GM23248 (cell line): ENCODE data around the gene CXCL9. TPM values are rescaled to one million over a fixed set of nuclear protein-coding genes. Genes with fewer than 3 reads are reported as not detected.
"Not testable (repeated sequence)": the region's sequence is repeated elsewhere in the genome, so short reads cannot be mapped to it uniquely, and the experiment has no call there.

Experiments
- DNase-seq: peaks from one replicate; pipeline ENCODE4 v3.0.0-alpha.2; 2015
- H2AFZ ChIP-seq: fragments of 200-600 bp; sonication (generic); 2 replicates; pipeline ENCODE4 v1.6.1; 2016; ENCODE audit warnings: antibody characterized with exemption
- H3F3A ChIP-seq: fragments of 200-600 bp; sonication (generic); 2 replicates; pipeline ENCODE4 v1.6.1; 2016; ENCODE audit warnings: mild to moderate bottlenecking, antibody characterized with exemption, mixed run types; ENCODE audit not compliant: insufficient read depth
- H3K27ac ChIP-seq: fragments of 200-600 bp; sonication (generic); 2 replicates; pipeline ENCODE4 v1.5.1; 2016; ENCODE audit warnings: mild to moderate bottlenecking
- H3K27me3 ChIP-seq: fragments of 200-600 bp; sonication (generic); replicated peaks from 2 replicates; pipeline ENCODE4 v1.6.1; 2016; ENCODE audit warnings: mild to moderate bottlenecking; ENCODE audit not compliant: insufficient read depth
- H3K36me3 ChIP-seq: fragments of 200-600 bp; sonication (generic); 2 replicates; pipeline ENCODE4 v1.6.1; 2016; ENCODE audit warnings: low read depth, mild to moderate bottlenecking
- H3K4me1 ChIP-seq: fragments of 200-600 bp; sonication (generic); 2 replicates; pipeline ENCODE4 v1.6.1; 2016; ENCODE audit warnings: mild to moderate bottlenecking; ENCODE audit not compliant: insufficient read depth
- H3K4me2 ChIP-seq: fragments of 200-600 bp; sonication (generic); one replicate; pipeline ENCODE4 v1.6.1; 2016; ENCODE audit warnings: mild to moderate bottlenecking; ENCODE audit not compliant: unreplicated experiment
- H3K4me3 ChIP-seq: fragments of 200-600 bp; sonication (generic); 2 replicates; pipeline ENCODE4 v1.5.1; 2016; ENCODE audit warnings: mild to moderate bottlenecking
- H3K79me2 ChIP-seq: fragments of 200-600 bp; sonication (generic); 2 replicates; pipeline ENCODE4 v1.6.1; 2016; ENCODE audit warnings: mild to moderate bottlenecking; ENCODE audit not compliant: insufficient read depth
- H3K9ac ChIP-seq: fragments of 200-600 bp; sonication (generic); 2 replicates; pipeline ENCODE4 v1.6.1; 2016; ENCODE audit warnings: mild to moderate bottlenecking
- H3K9me2 ChIP-seq: fragments of 200-600 bp; sonication (generic); 2 replicates; pipeline ENCODE4 v1.6.1; 2016; ENCODE audit warnings: mixed run types, mild to moderate bottlenecking, moderate library complexity; ENCODE audit not compliant: insufficient read depth
- H3K9me3 ChIP-seq: fragments of 200-600 bp; sonication (generic); one replicate; pipeline ENCODE4 v1.6.1; 2017; ENCODE audit warnings: low read depth
- H4K20me1 ChIP-seq: fragments of 200-600 bp; sonication (generic); 2 replicates; pipeline ENCODE4 v1.6.0; 2016; ENCODE audit not compliant: insufficient read depth
- EZH2 ChIP-seq: fragments of 200-600 bp; sonication (generic); IDR thresholded peaks from 2 replicates; pipeline ENCODE4 v1.6.1; 2018; ENCODE audit warnings: antibody characterized with exemption, mild to moderate bottlenecking; ENCODE audit not compliant: insufficient read depth, poor library complexity, severe bottlenecking
- EZH2phosphoT487 ChIP-seq: fragments of 200-600 bp; sonication (generic); IDR thresholded peaks from 2 replicates; pipeline ENCODE4 v1.6.1; 2018; ENCODE audit warnings: antibody characterized with exemption, moderate library complexity, mild to moderate bottlenecking, low read depth; ENCODE audit not compliant: insufficient read depth
- WGBS, 2 experiments: methylation state at CpG; one replicate each; pipeline ENCODE4 v1.1.6; 2015 to 2017; ENCODE audit warnings: low lambda C conversion rate in 2 of 2, low coverage in 1 of 2; ENCODE audit errors: missing lambda C conversion rate in 2 of 2; 5-methylcytosine and 5-hydroxymethylcytosine counted together
- in situ Hi-C: fragments of 300-500 bp; cut with MboI; formaldehyde crosslinking; loops from 2 replicates; pipeline ENCODE4 v1.15.0; 2020
- polyA plus RNA-seq: library from polyadenylated mRNA; unstranded; fragments of >200 nt; fragmentation: Nextera tagmentation; extraction: Ambion mirVana; gene quantifications from 2 replicates; pipeline ENCODE4 v1.2.1, GENCODE V29; 2016
- total RNA-seq: library from RNA; depleted of rRNA; stranded (reverse); fragments of >200 nt; shearing (Covaris generic); gene quantifications from 2 replicates; pipeline ENCODE4 v1.2.3, GENCODE V29; 2014

The CXCL9 gene
- total and polyA plus RNA-seq, 2 experiments from 2014 or later: not detected

GRCh38 chr4:75980576-75980975 lies 26.7 kb downstream of the CXCL9 start:
- H3K9me2 ChIP-seq: no peaks in the 10 kb centered on the region
- H3K27ac ChIP-seq: no peak overlapping the region
- 0 out of 2 replicates have a peak, but pooled peaks cover 4% of the 10 kb centered on the region for H4K20me1 ChIP-seq
- DNase-seq: no peak
- H3K27me3 ChIP-seq: no peaks in the 10 kb centered on the region
- WGBS, 2 experiments: 92 to 95% methylated on average over 4 of the region's 4 CpGs
- TF ChIP-seq EZH2: no peak
- H3K36me3 ChIP-seq: peaks cover 54% of the 10 kb centered on the region
- H3K9me3 ChIP-seq: no peaks in the 10 kb centered on the region
- H3K9ac ChIP-seq: no peak overlapping the region
- H3K4me2 ChIP-seq: no peak overlapping the region
- H3K4me3 ChIP-seq: no peak overlapping the region
- in situ Hi-C loops: no loop called here
- H2AFZ ChIP-seq: no peak overlapping the region
- peaks cover 75% of the 10 kb centered on the region for H3K79me2 ChIP-seq
- peaks cover 4% of the 10 kb centered on the region; the same call in 1 of the 2 replicates for H3F3A ChIP-seq
- H3K4me1 ChIP-seq: peaks cover 10% of the 10 kb centered on the region

DNA sequence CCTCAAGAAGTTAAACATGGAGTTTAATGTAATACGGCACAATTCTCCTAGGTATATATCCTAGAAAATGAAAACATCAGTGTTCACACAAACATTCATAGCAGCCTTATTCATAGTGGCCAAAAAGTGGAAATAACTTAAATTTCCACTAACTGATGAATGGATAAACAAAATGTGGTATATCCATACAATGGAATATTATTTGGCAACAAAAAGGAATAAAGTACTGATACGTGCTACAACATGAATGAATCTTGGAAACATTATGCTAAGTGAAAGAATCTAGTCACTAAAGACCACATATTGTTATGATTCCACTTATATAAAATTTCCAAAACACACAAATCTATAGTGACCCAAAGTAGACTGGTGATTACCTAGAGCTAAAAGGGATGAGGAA lies 31.1 kb downstream of the CXCL9 start:
- no peaks in the 10 kb centered on the region for H3K27me3 ChIP-seq
- no peaks in the 10 kb centered on the region for H3K9me3 ChIP-seq
- H2AFZ ChIP-seq: no peak overlapping the region
- no peak for DNase-seq
- in situ Hi-C loops: no loop called here
- H4K20me1 ChIP-seq: 0 out of 2 replicates have a peak, but pooled peaks cover 9% of the 10 kb centered on the region
- WGBS, 2 experiments: 86 to 93% methylated on average over 2 of the region's 2 CpGs
- no peaks in the 10 kb centered on the region for H3F3A ChIP-seq
- H3K9ac ChIP-seq: no peak overlapping the region
- TF ChIP-seq EZH2phosphoT487: no peak
- H3K36me3 ChIP-seq: peaks cover 84% of the 10 kb centered on the region
- no peak overlapping the region for H3K4me2 ChIP-seq
- H3K4me1 ChIP-seq: no peaks in the 10 kb centered on the region
- H3K9me2 ChIP-seq: no peaks in the 10 kb centered on the region
- peaks cover 31% of the 10 kb centered on the region for H3K79me2 ChIP-seq
- H3K27ac ChIP-seq: no peak overlapping the region
- H3K4me3 ChIP-seq: no peak overlapping the region

GRCh38 chr4:75973766-75974165 lies 33.5 kb downstream of the CXCL9 start:
- TF ChIP-seq EZH2 (no peak), EZH2phosphoT487 (no peak)
- H3K4me3 ChIP-seq: no peak overlapping the region
- H3K9ac ChIP-seq: no peak overlapping the region
- no peaks in the 10 kb centered on the region for H3K9me3 ChIP-seq
- 0 out of 2 replicates have a peak, but pooled peaks cover 9% of the 10 kb centered on the region for H4K20me1 ChIP-seq
- no peak overlapping the region for H3K4me2 ChIP-seq
- no peak for DNase-seq
- 0 out of 2 replicates have a peak, but pooled peaks cover 7% of the 10 kb centered on the region for H3K79me2 ChIP-seq
- no peaks in the 10 kb centered on the region for H3K4me1 ChIP-seq
- no peaks in the 10 kb centered on the region for H3K9me2 ChIP-seq
- H3F3A ChIP-seq: no peaks in the 10 kb centered on the region
- no peaks in the 10 kb centered on the region for H3K27me3 ChIP-seq
- no peak overlapping the region for H2AFZ ChIP-seq
- H3K27ac ChIP-seq: no peak overlapping the region
- peaks cover 90% of the 10 kb centered on the region for H3K36me3 ChIP-seq
- in situ Hi-C loops: no loop called here

- no peaks in the 10 kb centered on the region for H3F3A ChIP-seq
- H3K9me2 ChIP-seq: no peaks in the 10 kb centered on the region
- H3K4me3 ChIP-seq: no peak overlapping the region
- peaks cover 91% of the 10 kb centered on the region for H3K36me3 ChIP-seq
- H4K20me1 ChIP-seq: no peaks in the 10 kb centered on the region
- H3K4me2 ChIP-seq: no peak overlapping the region
- H3K9me3 ChIP-seq: no peaks in the 10 kb centered on the region
- no peak for DNase-seq
- no peaks in the 10 kb centered on the region for H3K4me1 ChIP-seq
- no peak overlapping the region for H2AFZ ChIP-seq
- no peak overlapping the region for H3K27ac ChIP-seq
- 72 to 75% methylated on average over 3 of the region's 3 CpGs for WGBS, 2 experiments
- in situ Hi-C loops: no loop called here
- TF ChIP-seq EZH2phosphoT487 (no peak), EZH2 (no peak)
- H3K27me3 ChIP-seq: no peaks in the 10 kb centered on the region
- no peak overlapping the region for H3K9ac ChIP-seq
- no peaks in the 10 kb centered on the region for H3K79me2 ChIP-seq
Measured at GRCh38 chr4:75968084-75968483, 39.2 kb downstream of the CXCL9 start.

DNA sequence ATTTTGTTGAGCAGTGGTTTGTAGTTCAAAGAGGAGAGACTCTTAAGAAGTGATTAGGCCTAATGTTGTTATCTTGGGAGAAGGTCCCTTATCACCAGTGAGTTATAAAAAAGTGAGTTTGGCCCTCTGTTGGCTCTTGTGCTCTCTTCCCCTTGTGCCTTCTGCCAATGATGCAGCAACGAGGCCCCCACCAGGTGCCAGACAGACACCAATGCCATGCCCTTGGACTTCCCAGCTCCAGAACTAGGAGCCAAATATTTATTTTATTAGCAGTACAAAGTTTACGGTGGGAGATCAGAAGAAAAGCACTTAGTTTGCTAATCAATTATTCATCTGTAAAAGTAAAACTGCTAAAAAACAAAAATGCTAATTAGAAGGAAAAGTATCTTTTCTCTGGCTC lies 43.8 kb downstream of the CXCL9 start:
- 47 to 48% methylated on average over 2 of the region's 2 CpGs for WGBS, 2 experiments
- H3K4me3 ChIP-seq: no peak overlapping the region
- no peaks in the 10 kb centered on the region for H3K27me3 ChIP-seq
- H4K20me1 ChIP-seq: no peaks in the 10 kb centered on the region; the same call in 1 of the 2 replicates
- H3K4me1 ChIP-seq: no peaks in the 10 kb centered on the region
- H3K4me2 ChIP-seq: no peak overlapping the region
- no peak for DNase-seq
- H3K9me2 ChIP-seq: no peaks in the 10 kb centered on the region
- TF ChIP-seq EZH2 (no peak), EZH2phosphoT487 (no peak)
- no peak overlapping the region for H3K27ac ChIP-seq
- in situ Hi-C loops: no loop called here
- no peaks in the 10 kb centered on the region for H3F3A ChIP-seq
- no peak overlapping the region for H2AFZ ChIP-seq
- no peaks in the 10 kb centered on the region for H3K79me2 ChIP-seq
- no peaks in the 10 kb centered on the region for H3K9me3 ChIP-seq
- H3K36me3 ChIP-seq: peaks cover 84% of the 10 kb centered on the region
- H3K9ac ChIP-seq: no peak overlapping the region

GRCh38 chr4:75962072-75962471 lies 45.2 kb downstream of the CXCL9 start:
- H3K9me2 ChIP-seq, in situ Hi-C loops, H4K20me1 ChIP-seq, H3F3A ChIP-seq, H3K9me3 ChIP-seq, DNase-seq, H3K27me3 ChIP-seq, H3K4me2 ChIP-seq, H3K4me3 ChIP-seq, H2AFZ ChIP-seq, H3K27ac ChIP-seq, H3K79me2 ChIP-seq, H3K4me1 ChIP-seq, H3K9ac ChIP-seq: not testable (repeated sequence)
- peaks cover 80% of the 10 kb centered on the region for H3K36me3 ChIP-seq
- 94 to 95% methylated on average over 4 of the region's 4 CpGs for WGBS, 2 experiments

DNA sequence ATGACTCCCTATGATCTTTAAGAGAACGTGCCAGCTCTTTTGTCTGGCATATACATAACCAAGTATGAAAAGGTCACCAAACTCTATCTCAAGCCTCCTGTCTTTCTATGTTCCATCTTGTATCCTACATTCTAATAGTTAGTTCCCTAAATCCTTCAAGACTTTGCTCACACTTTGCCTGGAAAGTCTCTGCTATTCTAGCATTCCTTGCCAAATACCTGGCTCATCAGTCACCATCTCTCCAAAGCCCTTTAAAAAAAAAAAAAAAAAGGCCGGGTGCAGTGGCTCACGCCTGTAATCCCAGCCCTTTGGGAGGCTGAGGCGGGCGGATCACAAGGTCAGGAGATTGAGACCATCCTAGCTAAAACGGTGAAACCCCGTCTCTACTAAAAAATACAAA lies 48.8 kb downstream of the CXCL9 start:
- H2AFZ ChIP-seq, H3K4me3 ChIP-seq, H4K20me1 ChIP-seq, H3K9me3 ChIP-seq, H3K4me2 ChIP-seq, H3K4me1 ChIP-seq, H3F3A ChIP-seq, H3K9me2 ChIP-seq, H3K79me2 ChIP-seq, H3K27me3 ChIP-seq, in situ Hi-C loops, H3K27ac ChIP-seq, H3K9ac ChIP-seq: not testable (repeated sequence)
- H3K36me3 ChIP-seq: peaks cover 73% of the 10 kb centered on the region
- WGBS, 2 experiments: 99 to 100% methylated on average over 2 to 7 of the region's 7 CpGs
- peak; percentile 29 for DNase-seq
